Activated CD4-positive, alpha-beta T cell treated with anti-CD3 and anti-CD28 coated beads, Interleukin-2, amount 50 U/mL, for 48 hours (primary cell): Measurements from ENCODE around the gene DIO3.

Experiments
- DNase-seq, 2 experiments: peaks; one replicate each; pipeline ENCODE4 v3.0.0-alpha.2; 2020

Gene DIO3

DNA sequence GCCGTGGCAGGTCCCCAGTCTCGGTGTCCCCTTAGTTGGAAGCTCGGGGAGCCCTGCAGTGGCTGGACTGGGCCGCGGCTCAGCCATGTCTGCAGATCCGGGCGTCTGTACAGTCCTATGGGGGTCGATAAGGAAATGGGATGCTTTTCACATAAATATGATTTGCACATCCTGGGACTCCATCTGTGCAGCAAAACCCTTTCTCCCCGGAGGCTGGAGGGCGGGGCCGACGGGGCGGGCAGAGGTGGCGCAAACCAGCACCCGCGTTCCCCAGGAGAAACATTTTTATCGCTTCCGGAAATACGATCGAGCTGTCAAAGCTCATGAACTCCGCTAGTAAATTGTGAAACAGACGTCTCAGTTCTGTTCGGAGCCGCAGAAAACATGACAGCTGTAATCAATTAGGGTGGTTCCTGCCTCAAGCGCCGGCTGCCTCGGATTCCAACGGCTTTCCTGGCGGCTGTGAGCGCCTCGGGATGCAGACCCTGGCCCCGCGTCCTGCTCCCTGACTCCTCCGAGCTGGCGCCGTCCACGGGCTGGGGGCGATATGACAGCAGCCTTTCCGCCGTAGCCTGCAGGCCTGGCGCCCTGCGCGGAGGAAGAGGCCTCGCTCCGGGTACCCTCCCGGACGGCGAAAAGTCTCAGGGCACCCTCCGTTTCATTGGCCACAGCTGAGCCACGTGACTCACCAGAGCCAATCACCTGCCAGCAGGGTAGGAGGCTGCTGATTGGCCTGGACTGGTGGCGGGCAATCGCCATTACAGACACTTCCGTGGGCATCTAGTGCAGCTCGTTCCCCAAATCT is 23.0 kb downstream of the DIO3 start:
- DNase-seq, result no peak

- no peak for DNase-seq
Measured at GRCh38 chr14:101585211-101585610, 23.9 kb downstream of the DIO3 start.

GRCh38 chr14:101586531-101587430 is 25.5 kb downstream of the DIO3 start:
- DNase-seq, result no peak

DNA sequence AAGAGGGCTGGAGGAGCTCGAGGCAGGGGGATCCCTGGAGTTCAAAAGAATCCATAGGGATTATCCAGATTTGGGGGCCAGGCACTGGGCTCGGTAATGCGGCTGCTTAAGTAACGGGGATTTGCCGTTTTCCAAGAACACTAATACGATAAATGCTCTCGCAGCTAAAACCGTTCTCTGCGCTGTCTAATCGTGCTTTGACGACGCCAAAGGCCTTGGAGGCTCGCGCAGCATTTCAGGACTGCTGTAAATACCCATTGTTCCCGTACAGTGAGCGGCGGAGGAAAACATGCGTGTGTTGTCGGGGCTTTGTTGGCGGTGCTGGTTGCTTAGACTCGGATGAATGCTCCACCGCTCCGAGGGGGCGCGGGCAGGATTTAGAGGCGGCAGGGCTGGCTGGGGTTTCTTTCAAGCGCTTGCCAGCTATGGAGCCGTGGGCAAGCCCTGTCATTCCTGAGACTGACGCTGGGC is 26.2 kb downstream of the DIO3 start:
- no peak for DNase-seq

DNA sequence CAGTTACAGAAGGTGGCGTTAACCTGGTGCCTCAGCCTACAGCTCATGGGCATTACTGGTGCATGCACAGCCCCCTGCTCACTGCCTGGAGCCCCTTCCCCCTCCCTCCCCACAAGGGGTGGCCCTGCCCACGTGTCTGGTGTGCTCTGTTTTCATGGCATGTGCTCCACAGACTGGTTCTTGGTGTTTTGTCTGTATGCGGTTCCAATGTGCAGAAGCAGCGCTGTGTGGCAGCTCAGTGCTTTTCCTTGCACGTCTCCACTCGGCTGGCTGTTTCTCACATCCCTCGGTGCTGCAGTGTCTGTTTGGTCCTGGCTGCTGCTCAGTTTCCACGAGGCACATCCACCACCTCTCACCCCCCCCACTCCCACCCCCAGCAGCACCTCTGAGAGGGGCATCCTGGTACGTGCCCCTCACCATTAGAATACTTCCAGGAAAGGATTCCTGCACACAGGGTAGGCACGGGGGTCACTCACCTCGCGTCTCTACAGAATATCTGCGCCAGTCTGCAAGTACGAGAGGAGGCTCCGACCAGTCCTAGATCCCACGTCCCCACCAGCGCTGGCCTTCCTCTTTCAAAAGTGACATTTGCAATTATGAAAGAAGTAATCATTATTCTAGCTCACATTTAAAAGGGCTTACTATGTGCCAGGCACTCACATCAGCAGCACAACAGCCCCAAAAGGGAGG is 27.1 kb downstream of the DIO3 start:
- DNase-seq, result no peak

DNA sequence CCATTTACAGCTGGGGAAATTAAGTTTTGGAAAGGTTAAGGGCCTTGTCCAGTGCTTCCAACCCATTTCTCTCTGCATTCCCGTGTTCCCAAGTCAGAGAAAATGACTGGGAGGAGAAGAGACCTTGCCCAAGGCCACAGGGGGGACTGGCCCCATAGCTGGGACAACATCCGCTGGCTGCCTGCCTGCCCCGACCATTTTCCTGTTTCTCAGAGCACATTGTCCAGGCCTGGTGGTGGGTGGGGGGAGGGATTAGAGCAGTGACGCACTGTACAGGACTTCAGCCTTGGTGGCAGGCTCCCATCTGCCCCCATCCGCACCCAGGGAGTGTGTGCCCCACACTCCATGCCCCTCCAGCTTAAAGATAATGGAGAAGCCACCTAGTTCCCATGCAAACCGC is 27.7 kb downstream of the DIO3 start:
- no peak for DNase-seq

GRCh38 chr14:101589486-101590015 is 28.3 kb downstream of the DIO3 start:
- DNase-seq, result no peak

- no peak for DNase-seq
Measured at GRCh38 chr14:101590062-101590461, 28.8 kb downstream of the DIO3 start.

- no peak for DNase-seq
Measured at GRCh38 chr14:101590616-101591015, 29.3 kb downstream of the DIO3 start.

DNA sequence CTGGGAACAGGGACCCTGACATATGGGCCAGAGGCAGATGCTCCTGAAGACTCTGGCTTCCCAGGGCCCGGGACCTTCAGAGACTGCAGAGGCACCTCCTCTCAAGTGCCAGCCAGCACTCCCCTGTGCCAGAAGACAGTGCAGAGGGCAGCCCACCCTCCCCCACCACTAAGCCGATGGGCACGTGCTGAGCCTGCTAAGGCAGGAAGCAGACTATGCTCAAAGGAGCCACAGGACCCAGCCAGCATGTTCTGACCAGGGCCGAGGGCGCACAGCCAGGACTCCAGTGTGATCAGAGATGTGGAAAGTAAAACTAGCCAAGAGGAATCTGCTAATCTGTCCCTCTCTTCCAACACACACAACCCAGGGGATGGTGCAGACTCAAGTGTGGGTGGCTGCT is 29.8 kb downstream of the DIO3 start:
- DNase-seq, result no peak

DNA sequence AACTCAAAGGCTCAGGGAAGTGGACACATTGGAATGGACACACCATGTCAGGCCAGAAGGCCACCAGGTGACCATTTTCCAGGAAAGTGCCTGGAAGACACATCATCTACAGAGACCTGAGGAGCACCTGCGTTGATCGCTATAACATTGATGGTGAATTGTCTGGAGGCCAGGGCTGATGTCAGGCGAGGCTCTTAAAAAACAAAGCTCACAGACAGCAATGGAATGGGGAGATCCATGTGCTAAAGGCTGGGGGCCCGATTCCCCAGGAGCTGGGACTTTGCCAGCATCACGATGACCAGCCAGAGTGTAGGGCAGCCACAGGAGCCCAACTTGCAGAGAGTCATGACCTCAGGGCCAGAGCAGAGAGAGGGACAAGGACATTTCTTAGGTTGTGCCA is 30.3 kb downstream of the DIO3 start:
- no peak for DNase-seq

GRCh38 chr14:101593411-101594238 is 32.3 kb downstream of the DIO3 start:
- no peak for DNase-seq

- no peak for DNase-seq
Measured at GRCh38 chr14:101594511-101595148, 33.3 kb downstream of the DIO3 start.

GRCh38 chr14:101595349-101595748 is 34.1 kb downstream of the DIO3 start:
- DNase-seq, result no peak

- DNase-seq, result peak; percentile 28 to 39
Measured at GRCh38 chr14:101595887-101596721, 34.8 kb downstream of the DIO3 start.

- DNase-seq, result no peak
Measured at GRCh38 chr14:101596742-101597141, 35.4 kb downstream of the DIO3 start.

GRCh38 chr14:101598159-101598558 is 36.9 kb downstream of the DIO3 start:
- DNase-seq, result no peak

DNA sequence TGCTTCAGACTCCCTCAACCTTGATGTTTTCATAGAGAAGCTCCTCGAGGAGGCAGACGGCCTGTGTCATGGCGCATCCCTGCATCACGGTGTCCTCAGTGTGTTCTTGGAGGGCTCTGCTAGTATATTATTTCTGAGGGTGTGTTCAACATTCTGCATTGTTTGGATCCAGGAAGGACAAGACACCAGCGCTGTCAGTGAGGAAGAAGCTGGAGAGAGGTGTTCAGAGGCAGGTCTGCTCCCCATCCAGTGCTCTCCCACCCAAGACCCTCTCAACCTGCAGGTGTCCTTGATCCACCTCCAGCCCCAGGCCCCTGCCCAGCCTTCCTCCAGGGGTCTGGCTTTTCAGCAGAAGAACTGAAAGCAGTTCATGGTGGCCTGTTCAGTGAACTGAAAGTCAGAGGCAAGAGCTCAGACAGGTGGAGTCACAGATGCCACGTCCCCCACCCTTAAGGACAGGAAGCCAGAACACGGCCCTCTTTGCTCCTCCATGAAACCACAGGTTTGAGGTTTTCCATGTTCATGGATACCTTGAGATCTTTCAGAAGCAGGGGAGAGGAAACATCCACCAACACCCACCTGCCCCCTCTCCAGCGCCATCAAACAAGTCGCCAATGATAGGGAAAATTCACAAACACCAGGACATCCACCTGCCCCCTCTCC is 37.4 kb downstream of the DIO3 start:
- no peak for DNase-seq

- no peak for DNase-seq
Measured at GRCh38 chr14:101599234-101599885, 38.1 kb downstream of the DIO3 start.
